HEK293T (cell line): ENCODE results near the gene BRI3BP.

Experiments
- CTCF ChIA-PET: fragments of 350-600 bp; formaldehyde crosslinking; extraction: SDS; loops from one replicate; lab custom pipeline; 2021; ENCODE audit warnings: antibody characterized with exemption, inconsistent platforms; lab: Yijun Ruan, JAX
- POLR2A ChIA-PET: fragments of 350-600 bp; formaldehyde crosslinking; extraction: SDS; loops from one replicate; lab custom pipeline; 2020; ENCODE audit warnings: antibody characterized with exemption, inconsistent platforms; lab: Yijun Ruan, JAX
- DNase-seq: peaks from one replicate; pipeline ENCODE4 v3.0.0; 2012; ENCODE audit warnings: mixed read lengths; ENCODE audit errors: extremely low spot score
- ARNT ChIP-seq: fragments of 450-650 bp; IDR thresholded peaks from 2 replicates; pipeline ENCODE4 v1.6.1; 2017; ENCODE audit warnings: mild to moderate bottlenecking
- BHLHE40 ChIP-seq: fragments of 450-650 bp; IDR thresholded peaks from 2 replicates; pipeline ENCODE4 v1.6.1; 2016; ENCODE audit warnings: mild to moderate bottlenecking, moderate library complexity, borderline replicate concordance
- CTBP1 ChIP-seq: fragments of 450-650 bp; IDR thresholded peaks from 2 replicates; pipeline ENCODE4 v1.6.1; 2016; ENCODE audit warnings: borderline replicate concordance
- ELF4 ChIP-seq: fragments of 450-650 bp; IDR thresholded peaks from 2 replicates; pipeline ENCODE4 v1.6.1; 2017; ENCODE audit warnings: antibody characterized with exemption
- FOXA1 ChIP-seq: fragments of 450-650 bp; IDR thresholded peaks from 2 replicates; pipeline ENCODE4 v1.6.1; 2016; ENCODE audit warnings: mild to moderate bottlenecking
- FOXK2 ChIP-seq: fragments of 450-650 bp; IDR thresholded peaks from 2 replicates; pipeline ENCODE4 v1.6.1; 2016; ENCODE audit warnings: mild to moderate bottlenecking
- FOXM1 ChIP-seq: fragments of 450-650 bp; IDR thresholded peaks from 2 replicates; pipeline ENCODE4 v1.6.1; 2017; ENCODE audit warnings: mild to moderate bottlenecking, borderline replicate concordance
- HDGF ChIP-seq: fragments of 450-650 bp; IDR thresholded peaks from 2 replicates; pipeline ENCODE4 v1.6.1; 2017; ENCODE audit warnings: antibody characterized with exemption, borderline replicate concordance
- L3MBTL2 ChIP-seq: fragments of 450-650 bp; conservative IDR thresholded peaks from 2 replicates; pipeline ENCODE4 v1.6.1; 2016; ENCODE audit warnings: mild to moderate bottlenecking
- LEF1 ChIP-seq: fragments of 450-650 bp; IDR thresholded peaks from 2 replicates; pipeline ENCODE4 v1.6.1; 2017; ENCODE audit warnings: mild to moderate bottlenecking, borderline replicate concordance
- NFRKB ChIP-seq: fragments of 450-650 bp; IDR thresholded peaks from 2 replicates; pipeline ENCODE4 v1.6.1; 2016; ENCODE audit warnings: mild to moderate bottlenecking, moderate library complexity
- PKNOX1 ChIP-seq: fragments of 450-650 bp; IDR thresholded peaks from 2 replicates; pipeline ENCODE4 v1.6.1; 2016
- SP1 ChIP-seq: fragments of 450-650 bp; IDR thresholded peaks from 2 replicates; pipeline ENCODE4 v1.6.1; 2017
- SUZ12 ChIP-seq: fragments of 450-650 bp; IDR thresholded peaks from 2 replicates; pipeline ENCODE4 v1.6.1; 2016; ENCODE audit warnings: mild to moderate bottlenecking
- TARDBP ChIP-seq: fragments of 450-650 bp; IDR thresholded peaks from 2 replicates; pipeline ENCODE4 v1.6.1; 2016
- ZNF384 ChIP-seq: fragments of 450-650 bp; IDR thresholded peaks from 2 replicates; pipeline ENCODE4 v1.6.1; 2016

The BRI3BP gene

GRCh38 chr12:124956571-124956970, 36.9 kb upstream of the BRI3BP start:
- TF ChIP-seq TARDBP, result no peak
- no peak for TF ChIP-seq ELF4
- ChIA-PET POLR2A (no interaction called here), CTCF (no interaction called here)
- DNase-seq, result no peak

- DNase-seq, result no peak
- POLR2A ChIA-PET, result no interaction called here
- TF ChIP-seq NFRKB, result no peak
- no peak for TF ChIP-seq CTBP1
- no peak for TF ChIP-seq ELF4
- no peak for TF ChIP-seq FOXA1
- TF ChIP-seq SUZ12, result no peak
- no peak for TF ChIP-seq PKNOX1
- no peak for TF ChIP-seq SP1
- no peak for TF ChIP-seq ZNF384
- TF ChIP-seq LEF1, result no peak
- no peak for TF ChIP-seq L3MBTL2
- no peak for TF ChIP-seq HDGF
- no peak for TF ChIP-seq TARDBP
- TF ChIP-seq ARNT, result no peak
- no peak for TF ChIP-seq BHLHE40
- TF ChIP-seq FOXM1, result no peak
- TF ChIP-seq FOXK2, result no peak
- CTCF ChIA-PET, result no interaction called here
These were observed 32.4 kb upstream of the BRI3BP start for GRCh38 chr12:124961055-124961454.

- no peak for DNase-seq
- TF ChIP-seq NFRKB, result no peak
- TF ChIP-seq FOXM1, result no peak
- TF ChIP-seq HDGF, result no peak
- TF ChIP-seq FOXA1, result no peak
- TF ChIP-seq ARNT, result no peak
- TF ChIP-seq SUZ12, result no peak
- TF ChIP-seq LEF1, result no peak
- no peak for TF ChIP-seq FOXK2
- TF ChIP-seq L3MBTL2, result no peak
- TF ChIP-seq TARDBP, result no peak
- no peak for TF ChIP-seq PKNOX1
- TF ChIP-seq SP1, result no peak
- no peak for TF ChIP-seq ELF4
- TF ChIP-seq CTBP1, result no peak
- TF ChIP-seq ZNF384, result no peak
- TF ChIP-seq BHLHE40, result no peak
- ChIA-PET CTCF (no interaction called here), POLR2A (no interaction called here)
These were observed 30.2 kb upstream of the BRI3BP start for GRCh38 chr12:124963211-124963610.

GRCh38 chr12:124964251-124964650, 29.2 kb upstream of the BRI3BP start:
- TF ChIP-seq SUZ12 (no peak), NFRKB (no peak), BHLHE40 (no peak), PKNOX1 (no peak), FOXM1 (no peak), L3MBTL2 (no peak), LEF1 (no peak), FOXA1 (no peak), ELF4 (no peak), HDGF (no peak), ZNF384 (no peak), SP1 (no peak)
- POLR2A ChIA-PET, result no interaction called here
- no peak for DNase-seq
- CTCF ChIA-PET, result no interaction called here

GRCh38 chr12:124964836-124965462, 28.5 kb upstream of the BRI3BP start:
- POLR2A ChIA-PET, result no interaction called here

More at GRCh38 chr12:124964836-124965462, 28.5 kb upstream of the BRI3BP start:
- CTCF ChIA-PET, result no interaction called here
- DNase-seq, result no peak
- TF ChIP-seq PKNOX1 (no peak), FOXK2 (no peak), HDGF (no peak), SUZ12 (no peak), BHLHE40 (no peak), LEF1 (no peak), TARDBP (no peak), NFRKB (no peak), CTBP1 (no peak), FOXM1 (no peak), ARNT (no peak), ELF4 (no peak)
